ENCODE results near the gene MTLN. TPM values are rescaled to one million over a fixed set of nuclear protein-coding genes. Genes with fewer than 3 reads are reported as not detected.
"Not testable (repeated sequence)": the region's sequence is repeated elsewhere in the genome, so short reads cannot be mapped to it uniquely, and the experiment has no call there.

MTLN gene, protein sequence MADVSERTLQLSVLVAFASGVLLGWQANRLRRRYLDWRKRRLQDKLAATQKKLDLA
- total RNA-seq: 10 to 100 TPM; 46.3 to 55.6 TPM

DNA sequence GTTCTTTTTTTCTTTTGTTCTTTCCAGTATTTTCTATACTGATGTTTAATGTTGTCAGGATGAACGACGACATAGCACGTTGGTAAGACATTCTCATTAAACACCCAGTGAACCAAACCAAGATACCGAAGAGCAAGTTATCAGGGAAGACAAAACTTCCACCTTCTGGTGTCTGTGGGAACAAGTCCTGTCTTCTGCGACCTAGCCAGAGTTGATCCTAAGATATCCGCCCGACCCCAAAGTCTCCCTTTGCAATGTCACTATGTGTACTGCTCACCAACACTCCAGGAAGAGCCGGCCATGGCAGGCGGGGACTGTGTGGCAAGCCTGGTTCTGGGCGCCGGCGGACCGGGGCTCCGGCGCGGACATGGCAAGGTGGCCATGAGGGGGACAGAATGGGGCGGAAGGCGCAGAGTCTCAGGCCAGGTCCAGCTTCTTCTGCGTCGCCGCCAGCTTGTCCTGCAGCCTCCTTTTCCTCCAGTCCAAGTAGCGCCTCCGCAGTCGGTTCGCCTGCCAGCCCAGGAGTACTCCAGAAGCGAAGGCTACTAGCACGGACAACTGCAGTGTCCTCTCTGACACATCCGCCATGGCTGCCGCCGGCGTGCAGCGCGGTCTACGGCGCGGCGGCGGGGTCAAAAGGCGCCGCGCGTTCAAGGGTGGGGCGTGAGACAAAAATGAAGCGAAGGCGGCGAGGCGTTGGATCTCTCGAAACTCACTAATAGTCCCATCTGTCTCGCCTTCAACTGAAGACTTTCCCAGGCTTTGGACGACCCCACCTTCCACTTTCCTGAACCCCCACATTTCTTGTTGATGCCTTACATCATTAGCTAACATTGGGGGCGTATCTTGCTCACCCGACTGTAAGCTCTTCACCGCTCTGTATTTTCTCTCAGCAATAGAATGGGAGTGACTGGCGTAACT is at the start of gene MTLN:
Gene MTLN (minus strand): TSS at position 610 of the 921 bp plus-strand sequence. CDS start 22 bp downstream, at position 588.
- H3K4me1 Mint-ChIP-seq: peaks cover 16% of the 10 kb centered on the region
- H3K36me3 Mint-ChIP-seq (ENCODE audit: low read depth): peaks cover 20% of the 10 kb centered on the region
- intact Hi-C loops (cut with DNase I, micrococcal nuclease): loop anchor here in 1 of 2 experiments (1.0 kb wide), 1 partner anchor 8 kb away; no protein-coding TSS in a partner anchor
- H3K4me3 Mint-ChIP-seq: peak within 1 kb of the TSS; percentile 96
- ATAC-seq (peak; percentile 93), DNase-seq (peak; percentile 85)
- peaks cover 12% of the 10 kb centered on the region for H3K27me3 Mint-ChIP-seq
- ChIA-PET POLR2A (no interaction called here), CTCF (interaction anchor here (0.6 kb wide), 1 partner anchor 57 kb away, joined by 3 read pairs; no protein-coding TSS in a partner anchor)
- H3K9me3 Mint-ChIP-seq (ENCODE audit: low read depth): peaks cover 3% of the 10 kb centered on the region
- H3K27ac Mint-ChIP-seq: peak within 1 kb of the TSS; percentile 95

DNA sequence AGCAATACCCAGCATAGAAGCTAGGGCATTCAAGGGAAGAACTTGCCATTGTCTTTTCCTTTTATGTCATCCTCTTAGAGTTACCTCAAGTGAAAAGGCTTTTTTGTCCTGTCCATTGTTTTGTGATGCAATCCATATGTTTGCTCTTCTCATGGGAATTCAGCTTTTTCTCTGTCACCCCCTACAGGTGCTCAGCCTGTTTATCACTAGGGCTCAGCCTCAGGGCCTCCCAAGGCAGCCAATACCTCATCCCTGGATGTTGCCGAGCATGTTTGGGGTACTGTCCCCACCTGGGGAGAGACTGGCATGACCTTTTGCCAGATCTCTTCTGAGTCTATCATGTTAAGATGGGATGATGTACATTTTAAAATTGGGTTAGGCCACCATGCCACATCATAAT is 49.6 kb upstream of the MTLN start:
- H3K4me3 Mint-ChIP-seq; ATAC-seq; POLR2A ChIA-PET; H3K27ac Mint-ChIP-seq; H3K27me3 Mint-ChIP-seq; DNase-seq; H3K36me3 Mint-ChIP-seq (ENCODE audit: low read depth); intact Hi-C loops (cut with DNase I, micrococcal nuclease); H3K9me3 Mint-ChIP-seq (ENCODE audit: low read depth); CTCF ChIA-PET; H3K4me1 Mint-ChIP-seq: not testable (repeated sequence)

DNA sequence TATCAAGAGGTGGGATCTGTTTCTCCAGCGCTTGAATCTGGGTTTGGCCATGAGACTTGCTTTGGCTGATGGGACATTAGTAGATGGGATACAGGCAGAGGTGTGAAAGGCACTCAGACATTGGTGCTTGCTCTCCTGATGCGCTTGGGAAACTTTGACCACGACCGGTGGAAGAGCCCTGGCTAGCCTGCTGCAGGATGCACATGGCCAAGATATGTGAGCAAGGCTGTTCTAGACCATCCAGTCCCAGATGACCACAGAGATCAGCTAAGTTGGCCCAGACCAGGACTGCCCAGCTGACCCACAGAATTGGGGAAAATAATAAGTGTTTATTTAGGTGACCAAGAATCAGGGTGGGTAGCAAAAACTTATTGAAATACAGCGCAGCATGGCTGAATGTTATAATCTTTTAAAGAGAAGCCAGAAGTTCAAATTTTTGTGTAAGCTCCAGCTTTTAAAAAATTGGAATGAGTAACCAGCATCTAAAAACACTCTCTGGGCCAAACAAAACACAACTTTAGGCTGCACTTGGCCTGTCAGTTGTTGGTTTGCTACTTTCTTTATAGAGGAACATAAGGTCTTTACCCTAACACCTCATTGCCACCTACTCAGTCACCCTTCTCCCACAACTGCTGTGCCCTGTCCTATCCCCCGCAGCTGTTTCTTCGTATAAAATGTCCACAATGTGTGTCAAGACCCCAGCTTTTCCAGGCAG is 35.9 kb upstream of the MTLN start:
- CTCF ChIA-PET; H3K36me3 Mint-ChIP-seq (ENCODE audit: low read depth); intact Hi-C loops (cut with DNase I, micrococcal nuclease); H3K4me1 Mint-ChIP-seq; POLR2A ChIA-PET; ATAC-seq; H3K27ac Mint-ChIP-seq; H3K9me3 Mint-ChIP-seq (ENCODE audit: low read depth); H3K27me3 Mint-ChIP-seq; H3K4me3 Mint-ChIP-seq; DNase-seq: not testable (repeated sequence)

DNA sequence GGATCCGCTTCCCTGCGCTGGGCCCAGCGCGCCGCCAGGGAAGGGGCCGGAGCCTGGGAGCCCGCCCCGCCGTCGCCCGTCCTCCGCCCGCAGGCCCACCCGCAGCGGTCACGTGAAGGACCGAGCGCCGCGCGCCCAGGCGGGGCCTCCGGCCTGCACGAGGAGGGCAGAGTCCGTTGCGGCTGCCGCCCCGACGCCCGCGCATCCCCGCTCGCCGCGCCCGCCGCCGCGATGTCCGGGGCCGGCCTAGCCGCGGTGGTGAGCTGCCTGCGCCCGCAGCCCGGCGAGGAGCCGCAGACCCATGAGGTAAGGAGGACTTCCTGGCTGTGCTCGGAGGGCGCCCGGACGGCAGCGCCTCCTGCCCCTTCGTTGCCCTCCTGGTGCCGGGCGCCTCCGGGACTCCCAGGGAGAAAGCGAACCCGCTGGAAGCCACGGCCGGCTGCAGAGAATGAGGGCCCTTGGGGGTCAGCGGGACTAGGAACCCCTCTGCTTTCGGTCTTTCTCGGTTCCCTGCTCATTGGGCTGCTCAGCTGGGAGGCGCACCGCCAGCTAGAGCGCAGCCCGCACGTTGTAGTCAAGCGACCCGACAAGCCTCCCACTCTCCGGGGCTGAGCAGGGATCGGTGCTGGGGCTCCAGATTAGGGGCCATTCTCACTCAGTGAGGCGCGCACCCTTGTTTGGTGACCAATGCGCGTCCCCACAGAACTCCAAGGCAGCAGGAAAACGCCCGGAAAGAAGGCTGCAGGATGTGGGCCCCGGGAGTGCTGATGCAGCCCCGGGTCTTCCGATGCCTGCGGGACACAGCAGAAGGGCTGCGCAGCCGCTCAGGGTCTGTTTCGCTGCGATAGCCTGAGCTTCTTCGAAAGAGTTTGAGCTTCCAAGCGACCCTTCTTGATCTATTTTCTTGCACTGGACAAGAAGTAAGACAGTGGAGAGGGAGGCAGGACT is 33.4 kb upstream of the MTLN start:
- H3K27me3 Mint-ChIP-seq; H3K4me1 Mint-ChIP-seq; CTCF ChIA-PET; H3K4me3 Mint-ChIP-seq; POLR2A ChIA-PET; H3K9me3 Mint-ChIP-seq (ENCODE audit: low read depth); DNase-seq; H3K36me3 Mint-ChIP-seq (ENCODE audit: low read depth); H3K27ac Mint-ChIP-seq; intact Hi-C loops (cut with DNase I, micrococcal nuclease): not testable (repeated sequence)
- ATAC-seq: peak; percentile 39

DNA sequence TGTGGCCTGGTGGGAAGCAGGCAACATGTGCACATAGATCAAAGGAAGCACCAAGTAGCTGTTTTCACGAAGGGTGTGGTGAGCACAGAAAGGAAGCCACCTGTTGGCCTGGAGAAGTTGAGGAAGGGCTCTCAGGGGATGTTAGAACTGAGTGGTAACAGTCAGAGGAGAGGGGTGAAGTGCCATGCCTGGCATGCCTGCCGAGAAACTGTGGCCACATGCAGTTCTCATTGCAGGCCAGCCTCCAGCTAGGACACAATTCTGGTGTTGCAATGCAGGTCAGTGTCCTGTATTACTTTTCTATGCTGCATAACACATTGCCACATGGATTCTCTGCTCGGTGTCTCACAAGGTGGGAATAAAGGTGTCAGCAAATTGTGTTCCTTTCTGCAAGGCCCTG is 30.9 kb upstream of the MTLN start:
- H3K36me3 Mint-ChIP-seq (ENCODE audit: low read depth); POLR2A ChIA-PET; DNase-seq: not testable (repeated sequence)

DNA sequence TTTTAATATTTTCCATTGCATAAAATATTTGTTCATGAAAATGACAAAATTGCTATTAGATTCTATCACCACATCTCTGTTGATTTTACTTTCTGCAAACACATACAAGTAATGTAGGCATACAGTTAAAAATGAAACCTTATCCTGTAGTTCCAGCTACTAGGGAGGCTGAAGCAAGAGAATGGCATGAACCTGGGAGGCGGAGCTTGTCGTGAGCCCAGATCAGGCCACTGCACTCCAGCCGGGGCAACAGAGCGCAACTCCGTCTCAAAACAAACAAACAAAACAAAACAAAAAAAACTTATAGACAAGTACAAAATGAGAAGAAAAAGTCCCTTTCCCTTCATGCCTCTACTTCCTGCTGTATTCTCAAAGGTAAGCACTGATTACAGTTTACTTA is 22.2 kb upstream of the MTLN start:
- POLR2A ChIA-PET: not testable (repeated sequence)

More for the DNA sequence above, 30.9 kb upstream of the MTLN start:
- intact Hi-C loops (cut with DNase I, micrococcal nuclease); H3K4me3 Mint-ChIP-seq; ATAC-seq; H3K4me1 Mint-ChIP-seq; CTCF ChIA-PET; H3K27ac Mint-ChIP-seq; H3K9me3 Mint-ChIP-seq (ENCODE audit: low read depth); H3K27me3 Mint-ChIP-seq: not testable (repeated sequence)

DNA sequence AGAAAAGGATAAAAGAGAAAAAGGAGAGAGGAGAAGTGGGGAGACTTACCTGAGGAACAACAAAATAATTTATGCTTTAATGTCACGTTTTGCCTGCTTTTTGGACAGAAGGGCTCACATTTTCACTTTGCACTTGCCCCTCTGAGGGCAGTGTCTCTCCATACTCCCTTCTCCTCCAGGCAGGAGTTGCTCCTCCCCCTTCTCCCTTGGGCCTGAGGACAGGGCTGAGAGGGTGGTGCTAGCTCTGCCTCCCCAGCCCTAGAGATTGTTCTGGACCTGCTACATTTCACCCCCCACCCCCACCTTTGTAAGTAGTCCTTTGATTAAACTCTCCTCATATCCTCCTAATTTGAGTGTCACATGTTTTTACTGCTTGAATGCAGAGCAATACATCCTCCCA is 17.5 kb upstream of the MTLN start:
- H3K36me3 Mint-ChIP-seq (ENCODE audit: low read depth); ATAC-seq; H3K9me3 Mint-ChIP-seq (ENCODE audit: low read depth); POLR2A ChIA-PET; DNase-seq; H3K27ac Mint-ChIP-seq; H3K4me3 Mint-ChIP-seq; CTCF ChIA-PET; H3K4me1 Mint-ChIP-seq; intact Hi-C loops (cut with DNase I, micrococcal nuclease): not testable (repeated sequence)
- peaks cover 20% of the 10 kb centered on the region for H3K27me3 Mint-ChIP-seq

More for the DNA sequence above, 22.2 kb upstream of the MTLN start:
- H3K4me1 Mint-ChIP-seq; CTCF ChIA-PET; ATAC-seq; H3K9me3 Mint-ChIP-seq (ENCODE audit: low read depth); H3K27me3 Mint-ChIP-seq; H3K36me3 Mint-ChIP-seq (ENCODE audit: low read depth); intact Hi-C loops (cut with DNase I, micrococcal nuclease); H3K4me3 Mint-ChIP-seq; H3K27ac Mint-ChIP-seq; DNase-seq: not testable (repeated sequence)

DNA sequence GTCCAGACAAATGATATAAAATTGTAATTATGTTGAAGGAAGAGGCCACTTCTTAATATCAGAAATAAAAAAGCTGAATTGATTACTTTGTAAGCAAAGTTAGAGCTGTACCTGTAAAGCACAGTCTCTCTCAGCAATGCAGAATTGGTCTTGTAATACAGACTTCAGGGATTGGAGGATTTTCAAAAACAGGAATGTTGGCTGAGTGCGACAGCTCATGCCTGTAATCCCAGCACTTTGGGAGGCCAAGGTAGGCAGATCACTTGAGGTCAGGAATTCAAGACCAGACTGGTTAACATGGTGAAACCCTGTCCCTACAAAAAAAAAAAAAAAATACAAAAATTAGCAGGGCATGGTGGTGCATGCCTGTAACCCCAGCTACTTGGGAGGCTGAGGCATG is 10.3 kb upstream of the MTLN start:
- H3K27ac Mint-ChIP-seq; DNase-seq; H3K4me1 Mint-ChIP-seq; ATAC-seq; H3K36me3 Mint-ChIP-seq (ENCODE audit: low read depth); POLR2A ChIA-PET; H3K9me3 Mint-ChIP-seq (ENCODE audit: low read depth); intact Hi-C loops (cut with DNase I, micrococcal nuclease); H3K4me3 Mint-ChIP-seq; CTCF ChIA-PET: not testable (repeated sequence)
- H3K27me3 Mint-ChIP-seq: peaks cover 47% of the 10 kb centered on the region

DNA sequence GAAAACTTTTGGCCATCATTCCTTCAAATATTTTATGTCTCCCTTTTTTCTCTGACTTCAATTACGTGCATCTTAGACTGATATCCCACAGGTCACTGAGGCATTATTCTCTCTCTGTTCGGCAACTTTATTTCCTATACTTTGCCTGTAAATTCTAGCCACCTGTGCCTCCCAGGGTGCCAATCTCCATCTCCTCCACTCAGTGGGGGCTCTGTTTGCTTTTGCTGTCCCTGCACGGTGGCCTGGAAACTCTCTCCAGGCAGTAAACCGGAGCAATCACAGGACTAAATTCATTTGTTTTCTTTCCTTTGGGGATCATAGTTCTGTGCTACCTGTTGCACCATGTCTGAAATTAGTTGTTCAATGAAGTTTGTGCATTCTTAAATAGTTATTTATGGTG is 9.6 kb upstream of the MTLN start:
- ChIA-PET POLR2A (no interaction called here), CTCF (no interaction called here)
- Mint-ChIP-seq H3K4me3 (no peak overlapping the region), H3K27ac (no peak overlapping the region), H3K4me1 (no peaks in the 10 kb centered on the region), H3K9me3 (ENCODE audit: low read depth) (no peaks in the 10 kb centered on the region), H3K27me3 (peaks cover 41% of the 10 kb centered on the region), H3K36me3 (ENCODE audit: low read depth) (no peaks in the 10 kb centered on the region)
- ATAC-seq (no peak), DNase-seq (no peak)
- intact Hi-C loops (cut with DNase I, micrococcal nuclease): no loop called here

DNA sequence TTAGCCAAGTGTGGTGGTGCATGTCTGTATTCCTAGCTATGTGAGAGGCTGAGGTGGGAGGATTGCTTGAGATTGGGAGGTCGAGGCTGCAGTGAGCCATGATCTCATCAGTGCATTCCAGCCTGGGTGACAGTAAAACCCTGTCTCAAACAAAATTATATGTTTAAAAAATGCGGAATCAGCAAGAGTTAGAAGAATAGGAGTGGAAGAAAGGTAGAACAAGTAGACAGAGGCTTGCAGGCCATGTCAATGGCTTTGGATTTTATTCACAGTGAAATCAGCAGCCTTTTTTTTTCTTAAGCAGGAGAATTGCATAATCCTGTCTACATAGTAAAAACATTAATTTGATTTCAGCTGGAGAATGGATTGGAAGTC is 7.8 kb upstream of the MTLN start:
- no peak overlapping the region for H3K27ac Mint-ChIP-seq
- DNase-seq (no peak), ATAC-seq (no peak)
- no peaks in the 10 kb centered on the region for H3K4me1 Mint-ChIP-seq
- no peaks in the 10 kb centered on the region for H3K36me3 Mint-ChIP-seq (ENCODE audit: low read depth)
- peaks cover 40% of the 10 kb centered on the region for H3K27me3 Mint-ChIP-seq
- POLR2A ChIA-PET: no interaction called here
- H3K9me3 Mint-ChIP-seq (ENCODE audit: low read depth): no peaks in the 10 kb centered on the region
- intact Hi-C loops (cut with DNase I, micrococcal nuclease): no loop called here
- no peak overlapping the region for H3K4me3 Mint-ChIP-seq
- CTCF ChIA-PET: no interaction called here

DNA sequence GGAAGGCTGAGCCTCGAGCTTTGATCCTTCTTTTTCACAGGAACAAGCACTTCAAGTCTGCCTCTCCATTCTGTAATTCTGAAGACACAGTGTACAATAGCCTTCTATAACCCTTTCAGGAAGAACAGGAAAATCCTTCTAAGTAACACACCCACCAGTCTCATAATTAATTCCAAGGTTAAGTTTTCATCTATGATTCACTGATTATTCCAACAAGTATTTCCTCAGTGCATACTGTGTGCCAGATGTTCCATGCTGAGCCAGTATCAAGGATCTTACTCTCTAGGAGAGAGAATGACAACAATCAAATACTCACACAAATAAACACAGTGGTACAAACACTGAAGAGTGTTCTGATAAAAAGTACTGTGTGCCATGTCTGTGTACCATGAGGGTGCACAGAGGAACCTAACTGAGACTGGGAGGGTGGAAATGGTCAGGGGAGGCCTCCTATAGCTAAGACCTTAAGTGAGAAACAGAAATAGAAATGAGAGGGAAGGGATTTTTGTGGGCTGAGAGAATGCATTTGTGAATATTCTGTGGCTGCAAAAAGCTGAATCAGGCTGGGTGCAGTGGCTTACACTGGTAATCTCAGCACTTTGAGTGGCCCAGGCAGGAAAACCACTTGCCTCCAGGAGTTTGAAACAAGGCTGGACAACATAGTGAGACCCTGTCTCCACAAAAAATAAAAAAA is 7.3 kb upstream of the MTLN start:
- POLR2A ChIA-PET: no interaction called here
- no peaks in the 10 kb centered on the region for H3K9me3 Mint-ChIP-seq (ENCODE audit: low read depth)
- no peaks in the 10 kb centered on the region for H3K36me3 Mint-ChIP-seq (ENCODE audit: low read depth)
- DNase-seq (no peak), ATAC-seq (no peak)
- no peak overlapping the region for H3K27ac Mint-ChIP-seq
- no peaks in the 10 kb centered on the region for H3K4me1 Mint-ChIP-seq
- CTCF ChIA-PET: no interaction called here
- intact Hi-C loops (cut with DNase I, micrococcal nuclease): no loop called here
- H3K27me3 Mint-ChIP-seq: peaks cover 43% of the 10 kb centered on the region
- no peak overlapping the region for H3K4me3 Mint-ChIP-seq

Data from activated CD4-positive, alpha-beta T cell treated with anti-CD3 and anti-CD28 coated beads for 36 hours (primary cell).